Frontal cortex (tissue), 4 donors: ENCODE results near the gene TAF8. TPM values are rescaled to one million over a fixed set of nuclear protein-coding genes. Genes with fewer than 3 reads are reported as not detected.
A peak's percentile ranks its signal among the peaks of the same experiment; 100 is the strongest.
"Not testable (repeated sequence)": the region's sequence is repeated elsewhere in the genome, so short reads cannot be mapped to it uniquely, and the experiment has no call there.

ENCODE experiments used
- DNase-seq, 2 donors: peaks; one replicate each; pipeline ENCODE4 v3.0.0; 2012; ENCODE audit warnings: low spot score in 2 of 2
- FAIRE-seq: peaks from 2 replicates; lab custom pipeline; 2012; peaks lifted over from hg19 to GRCh38; lab: Jason Lieb, UNC
- total RNA-seq: library from RNA; depleted of rRNA; stranded (reverse); fragments of >200 nt; gene quantifications from one replicate; pipeline ENCODE4 v1.2.3, GENCODE V29; 2014
- donor health status: control.
- donor health status: control.
- donor health status: control.

The TAF8 gene
- total RNA-seq, 1 donor from 2014 or later, result 4.5 TPM

GRCh38 chr6:42026540-42026939 is 23.8 kb upstream of the TAF8 start:
- DNase-seq (no peak), FAIRE-seq (no peak)

GRCh38 chr6:42028234-42029061 is 21.9 kb upstream of the TAF8 start:
- FAIRE-seq (no peak), DNase-seq (no peak)

GRCh38 chr6:42029062-42029685 is 21.1 kb upstream of the TAF8 start:
- DNase-seq (no peak), FAIRE-seq (no peak)

DNA sequence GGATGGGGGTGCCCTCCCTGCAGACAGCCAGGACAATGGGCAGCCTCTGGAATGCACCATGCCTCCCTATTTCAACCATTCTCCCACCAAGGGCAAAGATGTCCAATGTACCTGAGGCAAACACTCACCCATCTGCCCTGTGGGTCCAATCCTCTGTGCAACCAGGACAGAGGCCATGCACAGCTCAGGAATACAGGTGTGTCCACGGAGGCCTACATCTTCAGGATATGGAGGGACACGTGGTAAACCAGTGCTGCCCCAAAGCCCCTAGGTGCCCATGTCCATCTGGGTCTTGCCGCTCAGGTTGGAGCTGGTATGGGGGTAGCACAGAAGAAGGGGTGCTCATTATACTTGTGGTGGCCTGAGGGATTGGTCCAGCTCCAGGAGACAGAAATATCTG is 20.4 kb upstream of the TAF8 start:
- DNase-seq (no peak), FAIRE-seq (no peak)

DNA sequence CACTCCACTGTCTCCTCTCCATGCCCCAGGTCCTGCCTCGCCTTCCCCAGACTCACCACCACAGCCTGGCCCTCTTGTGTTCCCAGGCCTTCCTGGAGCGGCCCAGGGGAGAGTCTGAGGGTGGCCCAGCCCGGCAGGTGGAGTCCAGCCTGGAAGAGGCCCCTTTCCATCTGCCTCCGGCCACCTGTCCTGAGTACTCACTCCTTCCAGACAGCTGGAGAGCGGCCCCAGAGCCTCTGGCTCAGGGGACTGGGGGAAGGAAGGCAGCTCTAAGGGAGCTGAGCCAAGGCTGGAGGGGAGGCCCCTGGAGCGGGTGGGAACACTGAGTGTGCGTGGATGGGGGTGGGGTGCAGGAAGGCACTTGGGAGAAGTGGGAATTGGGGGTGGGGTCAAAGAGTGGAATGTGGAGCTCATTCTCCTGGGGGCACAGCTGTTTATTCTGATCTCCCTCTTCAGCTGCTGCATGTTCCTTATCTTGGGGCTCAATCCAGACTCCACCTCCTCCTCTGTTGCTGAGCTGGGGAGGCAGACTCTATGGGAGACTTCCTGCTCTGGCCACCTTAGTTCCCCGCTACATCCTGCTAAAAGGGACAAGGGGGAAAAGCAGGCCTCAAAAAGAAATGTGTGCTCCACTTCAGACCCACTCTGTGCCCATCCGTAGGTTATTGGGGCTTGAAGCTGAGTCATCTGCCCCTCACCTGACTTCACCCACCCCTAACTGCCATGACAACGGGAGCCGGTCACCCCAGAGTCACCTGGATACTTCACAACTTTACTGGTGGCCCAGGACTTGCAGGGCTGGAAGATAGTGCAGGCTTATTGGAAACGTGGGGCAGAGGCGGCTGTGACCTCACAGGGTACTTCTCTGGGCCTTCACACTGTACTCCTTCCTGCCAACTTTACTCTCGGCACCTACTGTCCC is 19.5 kb upstream of the TAF8 start:
- DNase-seq (no peak), FAIRE-seq (no peak)

DNA sequence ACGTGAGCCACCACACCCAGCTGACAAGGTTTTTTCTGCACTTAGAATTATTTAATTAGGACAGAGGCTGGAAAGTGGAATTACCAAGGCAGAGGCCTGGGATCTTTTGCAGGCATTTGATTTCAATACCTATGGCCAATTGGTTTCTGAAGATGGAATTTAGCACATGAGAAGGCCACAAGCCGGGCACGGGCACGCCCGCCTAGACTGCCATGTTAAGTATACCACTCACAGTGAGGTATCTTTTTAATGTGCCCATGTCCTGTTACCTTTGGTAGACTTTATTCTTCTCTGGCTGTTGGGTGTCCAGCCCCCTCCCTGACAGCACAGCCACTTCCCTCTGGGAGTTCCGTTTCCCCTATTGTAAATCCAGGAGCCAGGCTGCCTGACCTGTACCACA is 18.0 kb upstream of the TAF8 start:
- no peak for FAIRE-seq
- no peak for DNase-seq

GRCh38 chr6:42037669-42038068 is 12.7 kb upstream of the TAF8 start:
- FAIRE-seq, result not testable (repeated sequence)

GRCh38 chr6:42038163-42038562 is 12.2 kb upstream of the TAF8 start:
- FAIRE-seq (no peak), DNase-seq (no peak)

More at GRCh38 chr6:42037669-42038068, 12.7 kb upstream of the TAF8 start:
- not testable (repeated sequence) for DNase-seq

DNA sequence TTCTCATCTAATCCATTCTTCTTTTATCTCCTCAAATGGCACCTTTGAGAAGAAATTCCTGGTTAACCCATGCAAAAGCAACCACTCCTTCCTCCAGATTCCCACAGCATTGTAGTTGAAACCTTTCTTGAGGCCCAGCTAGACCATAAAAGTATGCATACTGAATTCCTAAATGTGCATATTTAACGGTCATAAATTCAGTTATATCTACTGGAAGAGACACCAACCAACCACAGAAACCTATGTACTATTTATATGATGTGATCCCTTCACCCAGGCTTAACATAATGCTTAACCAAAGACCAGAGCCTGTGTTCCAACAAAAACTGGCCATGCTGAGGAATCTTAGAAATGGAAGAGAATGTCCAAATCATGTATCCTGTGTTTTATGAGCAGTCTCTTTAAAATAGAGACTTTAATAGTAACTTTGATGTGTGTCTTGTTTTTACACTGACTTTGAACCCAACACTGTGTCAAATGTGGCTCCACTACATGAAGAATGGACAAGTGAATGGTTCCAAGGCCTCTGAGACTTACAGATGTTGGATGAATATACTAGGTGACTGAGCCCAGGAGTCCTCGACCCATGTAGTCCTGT is 11.4 kb upstream of the TAF8 start:
- DNase-seq (no peak), FAIRE-seq (no peak)

DNA sequence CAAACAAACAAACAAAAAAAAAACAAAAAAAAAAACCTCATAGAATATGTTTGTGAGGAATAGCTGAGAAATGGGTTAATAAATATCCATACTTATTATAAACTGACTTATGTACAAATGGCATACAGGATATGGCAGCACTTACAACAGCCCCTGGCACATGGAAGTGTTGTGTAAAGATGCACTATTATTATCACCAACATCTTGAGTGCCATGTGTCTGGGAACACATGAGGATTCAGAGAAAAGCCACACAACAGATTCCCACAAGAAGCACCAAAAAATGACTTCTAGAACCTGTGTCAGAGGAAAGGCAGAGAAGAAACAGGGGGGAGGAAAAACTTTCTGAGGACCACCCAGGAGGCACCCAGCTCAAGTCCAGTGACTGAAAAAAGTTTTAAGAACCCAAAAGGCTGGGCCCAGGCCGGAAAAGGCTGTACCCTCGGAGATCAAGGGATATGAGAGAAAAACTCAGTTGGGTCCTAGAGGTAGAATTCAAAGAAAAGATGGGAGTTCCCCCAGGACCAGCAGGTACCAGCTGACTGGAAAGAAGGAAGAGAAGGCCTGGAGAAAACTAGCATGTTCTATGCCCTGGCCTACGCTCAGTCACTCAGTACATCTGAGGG is 9.4 kb upstream of the TAF8 start:
- no peak for FAIRE-seq

DNA sequence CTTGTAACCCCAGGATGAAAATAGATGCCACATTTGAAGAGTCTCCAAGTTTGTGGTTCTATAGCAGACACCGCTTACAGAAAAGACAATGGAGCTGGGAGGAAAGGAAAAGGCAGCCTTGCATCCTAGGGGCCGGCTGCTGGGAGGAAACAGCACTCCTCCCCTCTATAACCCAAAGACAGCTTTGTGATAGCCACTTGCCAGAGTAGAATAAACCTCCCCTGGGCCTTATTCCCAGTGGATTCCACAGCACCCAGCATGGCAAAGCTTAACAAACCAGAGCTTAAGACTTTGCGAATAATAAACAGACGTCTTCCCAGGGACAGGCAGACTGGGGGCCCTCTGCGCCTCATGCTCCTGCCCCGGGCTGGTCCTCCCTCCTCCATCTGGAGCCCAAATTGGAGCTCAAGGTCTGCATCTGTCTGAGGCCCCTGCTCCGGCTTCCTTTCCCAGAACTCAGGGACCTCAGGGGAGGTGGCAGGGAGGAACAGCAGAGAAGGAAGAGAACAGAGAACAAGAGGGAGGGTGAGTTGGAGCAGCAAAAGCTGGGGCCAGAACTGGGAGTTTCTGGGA is 8.8 kb upstream of the TAF8 start:
- DNase-seq, result peak in 1 of 2 donors; percentile 17
- FAIRE-seq, result no peak

More for the DNA sequence above, 9.4 kb upstream of the TAF8 start:
- DNase-seq, result no peak

DNA sequence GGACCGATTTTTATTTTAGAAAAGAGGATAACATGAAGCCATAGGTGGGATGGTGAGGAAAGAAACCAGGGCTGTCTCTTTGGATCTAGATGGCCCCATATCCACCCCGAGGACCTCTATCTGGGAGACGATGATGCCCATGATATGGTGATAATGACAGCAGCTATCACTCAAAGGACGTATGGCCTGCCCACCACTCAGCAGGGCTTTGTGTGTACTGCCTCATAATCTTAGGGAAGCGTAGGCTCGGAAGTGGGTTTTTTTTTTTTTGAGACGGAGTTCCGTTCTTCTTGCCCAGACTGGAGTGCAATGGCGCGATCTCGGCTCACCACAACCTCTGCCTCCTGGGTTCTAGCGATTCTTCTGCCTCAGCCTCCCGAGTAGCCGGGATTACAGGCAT is 8.2 kb upstream of the TAF8 start:
- FAIRE-seq, result no peak
- no peak for DNase-seq

DNA sequence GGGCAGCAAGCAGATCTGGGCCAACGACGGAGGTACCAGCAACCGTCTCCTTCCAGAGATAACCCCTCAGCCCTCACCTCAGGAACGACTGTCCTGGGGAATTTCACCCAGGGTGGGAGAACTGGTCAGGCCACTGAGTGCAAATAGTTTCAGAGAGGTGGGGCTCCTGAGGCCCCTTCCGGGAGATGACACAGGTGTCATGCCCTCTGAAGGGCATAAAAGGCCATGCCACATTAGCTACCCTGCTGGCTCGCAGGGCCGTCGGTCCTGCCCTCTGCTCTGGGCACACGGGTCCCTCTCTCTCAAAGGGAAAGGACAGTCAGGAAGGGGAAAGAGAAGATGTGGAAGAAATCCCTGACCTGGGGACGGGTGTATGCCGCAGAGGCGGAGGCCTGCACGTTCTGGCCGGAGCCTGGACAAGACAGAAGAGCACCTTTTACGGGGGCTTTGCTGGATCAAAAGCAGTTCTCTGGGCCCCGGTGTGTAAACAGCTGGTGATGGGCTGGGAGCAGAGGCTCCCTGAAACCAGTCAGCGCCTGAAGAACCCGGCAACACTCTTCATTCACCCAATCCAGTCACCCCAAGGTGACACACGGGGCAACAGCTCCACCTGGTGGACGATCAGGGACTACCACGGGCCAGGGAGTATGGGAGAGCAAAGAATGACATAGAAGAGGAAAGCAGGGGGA is 6.4 kb upstream of the TAF8 start:
- no peak for FAIRE-seq
- DNase-seq, result peak; percentile 82 to 88

GRCh38 chr6:42045538-42046460 is 4.5 kb upstream of the TAF8 start:
- no peak for FAIRE-seq
- DNase-seq, result peak in 1 of 2 donors; percentile 59

DNA sequence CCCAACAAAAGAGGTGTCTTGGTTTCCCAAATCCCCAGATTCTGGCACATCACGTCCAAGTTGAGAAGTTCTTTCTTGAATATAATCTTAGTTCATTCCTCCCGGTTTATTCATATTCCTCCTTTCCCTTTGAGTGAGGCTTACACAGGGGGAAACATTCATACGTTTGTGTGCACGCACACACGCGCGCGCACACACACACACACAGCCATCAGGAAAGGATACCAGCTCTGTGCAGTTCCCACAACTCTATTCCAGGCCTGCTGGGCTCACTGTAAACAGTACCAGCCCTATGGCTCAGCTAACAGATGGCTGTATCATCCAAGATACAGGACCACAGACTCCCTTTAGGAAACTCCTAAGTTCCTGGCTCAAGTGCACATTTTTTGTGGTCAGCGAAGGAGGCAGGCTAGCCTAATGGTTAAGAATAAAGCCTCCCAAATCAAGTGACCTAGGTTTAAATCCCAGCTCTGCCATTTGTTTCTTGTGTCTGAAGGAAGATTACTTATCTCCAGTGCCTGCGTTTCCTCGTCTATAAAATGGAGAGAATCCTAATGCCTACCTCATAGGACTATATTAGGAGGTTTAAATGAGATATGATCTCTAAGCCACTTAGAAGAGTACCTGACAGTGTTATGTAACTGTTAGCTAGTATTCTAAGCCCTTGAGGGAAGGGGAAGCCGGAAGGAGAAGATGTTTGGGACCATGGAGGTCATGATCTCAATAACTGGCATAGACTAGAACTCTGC is 3.7 kb upstream of the TAF8 start:
- DNase-seq (no peak), FAIRE-seq (no peak)

DNA sequence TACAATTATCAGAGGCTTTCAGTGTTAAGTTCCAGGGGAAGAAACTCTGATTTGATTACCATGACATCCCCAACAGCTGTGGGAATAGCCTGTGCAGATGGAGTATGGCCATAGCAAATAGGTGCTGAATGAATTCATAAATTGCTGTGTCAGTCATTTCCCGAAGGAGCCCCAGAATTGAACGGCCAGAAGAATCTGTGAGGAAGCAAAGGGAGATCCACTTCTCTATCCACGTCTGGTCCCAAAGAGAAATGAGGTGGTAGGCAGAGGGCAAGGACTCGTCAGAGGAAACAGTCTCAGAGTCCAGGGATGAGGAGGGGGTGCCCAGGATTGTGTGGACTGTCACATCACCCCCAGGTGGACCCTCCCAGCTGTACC is 3.1 kb upstream of the TAF8 start:
- FAIRE-seq (no peak), DNase-seq (no peak)

DNA sequence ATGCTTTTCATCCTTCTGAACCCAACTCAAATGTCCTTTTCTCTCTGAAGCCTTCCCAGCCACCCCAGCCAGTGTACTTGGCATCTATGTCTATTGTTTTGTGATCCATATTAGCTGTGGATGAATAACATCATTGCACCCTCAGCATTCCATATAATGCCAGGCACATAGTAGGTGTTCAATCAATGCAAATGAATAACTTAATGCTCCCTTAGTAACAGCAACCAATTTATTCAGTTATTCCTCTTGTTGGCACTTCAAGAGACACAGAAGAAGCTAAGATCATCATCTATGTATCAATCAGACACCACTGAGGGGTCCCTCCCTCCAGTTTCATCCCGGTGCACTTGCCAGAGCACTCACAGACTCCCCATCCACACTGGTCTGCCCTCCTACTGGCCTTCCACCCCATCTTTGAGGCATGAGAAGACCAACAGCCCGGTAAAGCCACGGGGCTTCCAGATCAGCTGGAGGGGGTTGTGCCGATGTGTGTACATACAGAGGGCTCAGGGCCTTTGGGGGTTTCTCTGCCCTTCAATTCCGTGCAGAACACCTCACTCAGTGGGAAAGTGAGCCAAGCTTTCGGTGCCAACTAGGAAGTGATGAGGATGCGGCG is 2.4 kb upstream of the TAF8 start:
- DNase-seq (no peak), FAIRE-seq (no peak)
